ENCODE results near the gene FGD4.

DNA sequence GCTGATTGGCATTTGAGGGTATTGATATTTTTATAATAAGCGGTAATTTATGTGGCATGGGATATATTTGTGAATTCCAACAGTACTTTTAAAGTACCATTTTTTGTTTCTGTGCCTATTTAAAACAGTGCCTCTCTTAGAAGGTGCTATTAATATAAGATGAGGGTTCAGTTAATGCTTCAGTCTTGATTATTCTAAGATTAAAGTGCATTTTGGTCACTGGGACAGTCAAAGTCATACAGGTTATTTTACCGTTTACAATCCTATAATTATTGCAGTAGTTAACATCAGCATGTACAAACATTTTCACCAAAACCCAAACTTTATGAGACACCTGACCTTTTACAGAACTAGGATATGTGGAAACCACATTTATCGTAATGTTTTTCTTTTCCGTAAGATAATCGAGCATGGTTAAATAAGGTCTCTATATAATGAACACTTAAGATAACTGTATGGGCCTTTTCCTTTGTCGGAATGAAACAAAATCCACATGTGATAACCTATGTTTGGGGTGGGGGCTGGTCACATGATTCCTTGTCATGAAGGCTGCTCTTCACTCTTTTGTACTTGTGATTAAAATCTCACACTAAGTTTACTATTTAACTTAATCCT lies 242.0 kb downstream of the FGD4 start:
- TF ChIP-seq CTCF (IDR thresholded peaks at IDR 0.05): no peak
- TF ChIP-seq POLR2AphosphoS5 (IDR thresholded peaks at IDR 0.05): no peak
- no peak for TF ChIP-seq POLR2A (IDR thresholded peaks at IDR 0.05)
- TF ChIP-seq EP300 (IDR thresholded peaks at IDR 0.05): no peak
